Right lung (tissue), 5 donors: Measurements from ENCODE around the gene MOG. TPM values are rescaled to one million over a fixed set of nuclear protein-coding genes. Genes with fewer than 3 reads are reported as not detected.
"Not testable (repeated sequence)": the region's sequence is repeated elsewhere in the genome, so short reads cannot be mapped to it uniquely, and the experiment has no call there.

Experiments used
- DNase-seq, 2 donors: peaks; one replicate each; pipeline ENCODE4 v3.0.0-alpha.2; 2013
- polyA plus RNA-seq, 5 donors: library from polyadenylated mRNA; unstranded; fragments of 120-200 nt; gene quantifications; one replicate each; pipeline versions ENCODE4 v1.2.1 to v1.2.3, GENCODE V29; 2013; ENCODE audit warnings: inconsistent platforms in 1 of 5, low replicate concordance in 1 of 5; ENCODE audit not compliant: insufficient read length in 5 of 5, insufficient read depth in 1 of 5

The MOG gene
- polyA plus RNA-seq, 5 donors: 0.13 TPM; not detected in 4

- DNase-seq: peak in 1 of 2 donors; percentile 31
These were observed 23.4 kb upstream of the MOG start for GRCh38 chr6:29633534-29633905.

GRCh38 chr6:29637247-29637646 is 19.6 kb upstream of the MOG start:
- DNase-seq: no peak

- no peak for DNase-seq
These were observed 15.3 kb upstream of the MOG start for GRCh38 chr6:29641430-29642148.

GRCh38 chr6:29647927-29648642 is 8.8 kb upstream of the MOG start:
- DNase-seq: no peak

- peak; percentile 93 to 97 for DNase-seq
These were observed 6.9 kb upstream of the MOG start for GRCh38 chr6:29649701-29650673.

GRCh38 chr6:29651413-29652197 is 5.3 kb upstream of the MOG start:
- no peak for DNase-seq

GRCh38 chr6:29652198-29652584 is 4.7 kb upstream of the MOG start:
- no peak for DNase-seq

GRCh38 chr6:29653452-29654038 is 3.3 kb upstream of the MOG start:
- peak; percentile 46 for DNase-seq

GRCh38 chr6:29655658-29656057 is 1.2 kb upstream of the MOG start:
- DNase-seq: no peak

GRCh38 chr6:29656157-29656556 is 735 bp upstream of the MOG start:
- no peak for DNase-seq

- DNase-seq: no peak
These were observed 4.2 kb downstream of the MOG start for GRCh38 chr6:29661071-29661470.

- not testable (repeated sequence) for DNase-seq
These were observed 4.7 kb downstream of the MOG start for GRCh38 chr6:29661502-29662141.

GRCh38 chr6:29663300-29664042 is 6.6 kb downstream of the MOG start:
- no peak for DNase-seq

- no peak for DNase-seq
These were observed 9.3 kb downstream of the MOG start for GRCh38 chr6:29665942-29666825.

- no peak for DNase-seq
These were observed 9.9 kb downstream of the MOG start for GRCh38 chr6:29666826-29667130.

- DNase-seq: no peak
These were observed 10.3 kb downstream of the MOG start for GRCh38 chr6:29667158-29667557.

- no peak for DNase-seq
These were observed 14.1 kb downstream of the MOG start for GRCh38 chr6:29671026-29671425.

- DNase-seq: not testable (repeated sequence)
These were observed 15.2 kb downstream of the MOG start for GRCh38 chr6:29672116-29672515.

GRCh38 chr6:29673161-29673560 is 16.3 kb downstream of the MOG start:
- DNase-seq: no peak
